Mammary epithelial cell (primary cell): Measurements from ENCODE around the gene PNMA1.

Experiments
- EZH2 ChIP-seq: IDR thresholded peaks from 2 replicates; pipeline ENCODE4 v1.6.1; 2012; ENCODE audit warnings: low read length, inconsistent platforms, borderline replicate concordance
- TF ChIP-seq, protein P1 (sequence below), 2 donors: IDR thresholded peaks in 1 of 2; conservative IDR thresholded peaks in 1 of 2; 2 replicates each; pipeline ENCODE4 v1.5.1; 2011 to 2012; ENCODE audit warnings: inconsistent platforms in 2 of 2, low read length in 2 of 2, mild to moderate bottlenecking in 2 of 2, control low read depth in 1 of 2, low read depth in 1 of 2; ENCODE audit not compliant: insufficient read depth in 1 of 2; ENCODE audit errors: extremely low read depth in 1 of 2

DNA sequence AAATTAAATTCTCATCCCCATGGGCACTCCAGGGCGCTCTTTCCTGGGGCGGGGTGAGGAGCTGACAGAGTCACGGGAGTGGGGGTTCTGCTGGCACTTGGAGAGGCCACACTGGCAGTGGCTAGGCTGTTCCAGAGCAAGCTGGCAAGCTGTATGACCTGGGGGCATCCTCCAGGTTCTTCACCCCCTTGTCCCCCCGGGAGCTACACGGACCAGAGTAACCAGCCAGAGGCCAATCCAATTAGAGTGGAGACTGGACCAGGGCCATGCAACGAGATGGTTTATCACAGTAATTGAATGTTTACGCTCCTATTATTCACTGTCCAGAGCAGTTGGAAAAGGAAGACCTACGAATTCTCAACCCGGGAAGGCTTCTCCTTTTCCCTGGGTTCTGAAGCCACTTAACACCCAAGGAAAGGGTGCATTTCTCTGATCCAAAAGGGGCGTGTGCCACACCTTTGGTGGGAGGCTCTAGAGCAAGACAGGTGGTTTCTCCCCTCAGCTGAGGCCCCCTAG, 43.8 kb upstream of the PNMA1 start:
- TF ChIP-seq, protein P1, sequence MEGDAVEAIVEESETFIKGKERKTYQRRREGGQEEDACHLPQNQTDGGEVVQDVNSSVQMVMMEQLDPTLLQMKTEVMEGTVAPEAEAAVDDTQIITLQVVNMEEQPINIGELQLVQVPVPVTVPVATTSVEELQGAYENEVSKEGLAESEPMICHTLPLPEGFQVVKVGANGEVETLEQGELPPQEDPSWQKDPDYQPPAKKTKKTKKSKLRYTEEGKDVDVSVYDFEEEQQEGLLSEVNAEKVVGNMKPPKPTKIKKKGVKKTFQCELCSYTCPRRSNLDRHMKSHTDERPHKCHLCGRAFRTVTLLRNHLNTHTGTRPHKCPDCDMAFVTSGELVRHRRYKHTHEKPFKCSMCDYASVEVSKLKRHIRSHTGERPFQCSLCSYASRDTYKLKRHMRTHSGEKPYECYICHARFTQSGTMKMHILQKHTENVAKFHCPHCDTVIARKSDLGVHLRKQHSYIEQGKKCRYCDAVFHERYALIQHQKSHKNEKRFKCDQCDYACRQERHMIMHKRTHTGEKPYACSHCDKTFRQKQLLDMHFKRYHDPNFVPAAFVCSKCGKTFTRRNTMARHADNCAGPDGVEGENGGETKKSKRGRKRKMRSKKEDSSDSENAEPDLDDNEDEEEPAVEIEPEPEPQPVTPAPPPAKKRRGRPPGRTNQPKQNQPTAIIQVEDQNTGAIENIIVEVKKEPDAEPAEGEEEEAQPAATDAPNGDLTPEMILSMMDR (conservative IDR thresholded peaks at IDR 0.05 in 1 of 2, IDR thresholded peaks at IDR 0.05 in 1 of 2; ENCODE audit: extremely low read depth in 1 of 2, insufficient read depth in 1 of 2, low read depth in 1 of 2, low read length in 2 of 2), result no peak
- no peak for TF ChIP-seq EZH2
